ENCODE results near the gene HPDL. TPM values are rescaled to one million over a fixed set of nuclear protein-coding genes. Genes with fewer than 3 reads are reported as not detected.
A peak's percentile ranks its signal among the peaks of the same experiment; 100 is the strongest.

The HPDL gene
- total RNA-seq, 4 donors from 2014 or later, result 4.0 to 4.8 (median 4.6) TPM

DNA sequence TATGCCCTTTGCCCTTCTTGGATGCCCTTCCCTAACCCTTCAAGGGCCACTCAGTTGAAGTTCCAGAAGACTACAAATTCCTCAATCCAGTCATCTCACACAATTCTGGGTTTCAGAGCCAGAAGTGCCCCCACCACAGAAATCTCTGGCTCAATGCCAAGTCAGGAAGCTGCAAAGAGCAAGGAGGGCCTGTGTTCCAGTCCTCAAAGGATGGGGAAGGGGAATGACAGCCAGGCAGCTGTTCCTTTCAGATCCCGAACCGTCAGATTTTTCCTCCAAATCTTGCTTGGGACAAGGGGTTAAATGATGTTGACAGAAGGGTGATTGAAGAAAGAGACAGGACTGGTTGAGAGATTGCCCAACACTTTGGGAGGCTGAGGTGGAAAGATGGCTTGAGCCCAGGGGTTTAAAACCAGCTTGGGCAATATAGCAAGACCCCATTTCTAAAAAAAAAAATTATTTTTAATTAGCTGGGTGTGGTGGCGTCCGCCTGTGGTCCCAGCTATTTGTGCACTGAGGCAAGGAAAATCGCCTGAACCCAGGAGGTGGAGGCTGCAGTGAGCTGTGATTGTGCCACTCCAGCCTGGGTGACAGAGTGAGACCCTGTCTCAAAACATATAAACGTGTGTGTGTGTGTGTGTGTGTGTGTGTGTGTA, 716 bp upstream of the HPDL start:
- no peaks in the 10 kb centered on the region for H3K9me3 ChIP-seq
- intact Hi-C loops (cut with DNase I), result no loop called here
- peaks cover 0 to 16% (median 0%) of the 10 kb centered on the region in 3 donors for H3K36me3 ChIP-seq
- no peak for DNase-seq
- TF ChIP-seq, protein P1, sequence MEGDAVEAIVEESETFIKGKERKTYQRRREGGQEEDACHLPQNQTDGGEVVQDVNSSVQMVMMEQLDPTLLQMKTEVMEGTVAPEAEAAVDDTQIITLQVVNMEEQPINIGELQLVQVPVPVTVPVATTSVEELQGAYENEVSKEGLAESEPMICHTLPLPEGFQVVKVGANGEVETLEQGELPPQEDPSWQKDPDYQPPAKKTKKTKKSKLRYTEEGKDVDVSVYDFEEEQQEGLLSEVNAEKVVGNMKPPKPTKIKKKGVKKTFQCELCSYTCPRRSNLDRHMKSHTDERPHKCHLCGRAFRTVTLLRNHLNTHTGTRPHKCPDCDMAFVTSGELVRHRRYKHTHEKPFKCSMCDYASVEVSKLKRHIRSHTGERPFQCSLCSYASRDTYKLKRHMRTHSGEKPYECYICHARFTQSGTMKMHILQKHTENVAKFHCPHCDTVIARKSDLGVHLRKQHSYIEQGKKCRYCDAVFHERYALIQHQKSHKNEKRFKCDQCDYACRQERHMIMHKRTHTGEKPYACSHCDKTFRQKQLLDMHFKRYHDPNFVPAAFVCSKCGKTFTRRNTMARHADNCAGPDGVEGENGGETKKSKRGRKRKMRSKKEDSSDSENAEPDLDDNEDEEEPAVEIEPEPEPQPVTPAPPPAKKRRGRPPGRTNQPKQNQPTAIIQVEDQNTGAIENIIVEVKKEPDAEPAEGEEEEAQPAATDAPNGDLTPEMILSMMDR (IDR thresholded peaks at IDR 0.05), result no peak
- no peak for TF ChIP-seq POLR2A (IDR thresholded peaks at IDR 0.05)
- H3K4me1 ChIP-seq, result peaks cover 17 to 38% (median 19%) of the 10 kb centered on the region in 3 donors
- H3K27me3 ChIP-seq, result no peaks in the 10 kb centered on the region
- 49 to 61% methylated on average over 6 of the region's 6 CpGs for WGBS, 2 donors
- peak overlapping the region in 1 of 4 donors; percentile 60 for H3K27ac ChIP-seq
- H3K4me3 ChIP-seq, result peak overlapping the region in 3 of 4 donors; percentile 58 to 68 (median 60)

DNA sequence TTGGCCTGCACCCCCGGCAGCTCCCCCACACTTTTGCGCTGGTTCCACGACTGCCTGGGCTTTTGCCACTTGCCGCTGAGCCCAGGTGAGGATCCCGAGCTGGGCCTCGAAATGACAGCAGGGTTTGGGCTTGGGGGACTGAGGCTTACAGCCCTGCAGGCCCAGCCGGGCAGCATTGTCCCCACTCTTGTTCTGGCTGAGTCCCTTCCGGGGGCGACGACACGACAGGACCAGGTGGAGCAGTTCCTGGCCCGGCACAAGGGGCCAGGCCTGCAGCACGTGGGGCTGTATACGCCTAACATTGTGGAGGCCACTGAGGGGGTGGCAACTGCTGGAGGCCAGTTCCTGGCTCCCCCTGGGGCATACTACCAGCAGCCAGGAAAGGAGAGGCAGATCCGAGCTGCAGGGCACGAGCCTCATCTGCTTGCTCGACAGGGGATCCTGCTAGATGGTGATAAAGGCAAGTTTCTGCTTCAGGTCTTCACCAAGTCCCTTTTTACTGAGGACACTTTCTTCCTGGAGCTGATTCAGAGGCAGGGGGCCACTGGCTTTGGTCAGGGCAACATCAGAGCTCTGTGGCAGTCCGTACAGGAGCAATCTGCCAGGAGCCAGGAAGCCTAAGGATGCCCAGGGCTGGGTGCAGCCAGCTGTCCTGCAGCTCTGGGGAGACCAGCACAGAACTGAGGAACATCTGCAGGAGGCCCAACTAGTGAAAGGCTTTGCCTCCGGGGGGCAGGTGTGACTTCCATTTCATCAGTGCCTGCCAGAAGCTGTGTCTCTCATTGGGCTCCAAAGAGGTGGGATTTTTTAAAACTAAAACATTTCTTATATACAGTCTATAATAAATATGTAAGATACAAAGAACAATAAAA, 1.2 kb downstream of the HPDL start:
- 15 to 20% methylated on average over 1 of the region's 19 CpGs for WGBS, 2 donors
- intact Hi-C loops (cut with DNase I), result no loop called here
- no peak for TF ChIP-seq POLR2A (IDR thresholded peaks at IDR 0.05)
- no peak for DNase-seq
- Histone ChIP-seq H3K27me3 (no peaks in the 10 kb centered on the region), H3K9me3 (no peaks in the 10 kb centered on the region), H3K36me3 (peaks cover 3 to 35% (median 6%) of the 10 kb centered on the region in 3 donors), H3K27ac (no peak overlapping the region), H3K4me3 (peak overlapping the region; percentile 41 to 68 (median 59)), H3K4me1 (peaks cover 17 to 38% (median 19%) of the 10 kb centered on the region in 3 donors)

DNA sequence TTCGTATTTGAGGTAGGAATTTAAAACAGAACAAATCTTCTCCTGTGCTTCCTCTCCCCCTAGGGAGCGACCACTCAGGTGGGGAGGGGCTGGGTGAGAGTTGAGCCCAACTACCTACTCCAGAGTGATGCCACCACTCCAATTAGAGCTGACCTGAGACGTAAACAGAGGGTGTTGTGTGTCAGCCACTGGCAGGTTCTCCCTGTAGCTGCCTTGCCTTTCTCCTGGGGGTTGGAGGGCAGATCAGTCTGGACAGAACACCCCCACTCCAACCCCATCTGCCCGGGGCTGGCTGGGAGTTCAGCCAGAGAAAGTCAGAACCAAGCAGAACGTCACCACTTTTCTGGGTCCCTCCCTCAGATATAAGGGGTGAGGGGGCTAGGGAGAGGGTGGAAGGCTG, 2.0 kb downstream of the HPDL start:
- TF ChIP-seq POLR2A (IDR thresholded peaks at IDR 0.05), result no peak
- TF ChIP-seq, protein P1 (IDR thresholded peaks at IDR 0.05), result no peak
- intact Hi-C loops (cut with DNase I), result no loop called here
- Histone ChIP-seq H3K36me3 (peaks cover 3 to 43% (median 6%) of the 10 kb centered on the region in 3 donors), H3K4me1 (peaks cover 17 to 38% (median 19%) of the 10 kb centered on the region in 3 donors), H3K27me3 (no peaks in the 10 kb centered on the region), H3K27ac (no peak overlapping the region), H3K9me3 (no peaks in the 10 kb centered on the region), H3K4me3 (no peak overlapping the region)
- WGBS, 2 donors, result 77 to 82% methylated on average over 2 to 4 of the region's 5 CpGs
- no peak for DNase-seq

DNA sequence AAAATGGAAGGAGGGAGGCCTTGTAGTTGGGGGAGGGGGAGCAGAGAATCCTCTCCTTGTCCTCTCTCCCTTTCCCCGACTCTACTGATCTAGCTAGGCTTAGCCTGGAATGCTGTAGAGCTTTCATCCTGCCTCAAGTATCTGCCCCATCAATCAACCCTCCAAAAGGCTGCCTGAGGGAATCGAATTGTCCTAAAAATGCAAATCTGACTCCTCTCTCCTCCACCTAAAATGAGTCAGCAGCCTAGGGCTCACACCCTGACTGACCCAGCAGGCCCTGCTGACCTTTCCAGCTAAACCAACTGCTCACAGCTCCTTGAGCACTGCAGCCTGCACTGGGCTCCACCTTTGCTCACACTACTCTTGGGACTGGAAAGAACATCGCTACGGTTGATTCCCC, 2.8 kb downstream of the HPDL start:
- H3K27ac ChIP-seq, result peak overlapping the region in 3 of 4 donors; percentile 20 to 41 (median 30)
- 47 to 86% methylated on average over 2 to 4 of the region's 4 CpGs for WGBS, 2 donors
- intact Hi-C loops (cut with DNase I), result no loop called here

More for the DNA sequence above, 2.8 kb downstream of the HPDL start:
- no peaks in the 10 kb centered on the region for H3K9me3 ChIP-seq
- no peaks in the 10 kb centered on the region for H3K27me3 ChIP-seq
- peaks cover 17 to 43% (median 19%) of the 10 kb centered on the region in 3 donors for H3K4me1 ChIP-seq
- DNase-seq, result no peak
- peaks cover 3 to 51% (median 6%) of the 10 kb centered on the region in 3 donors for H3K36me3 ChIP-seq
- H3K4me3 ChIP-seq, result no peak overlapping the region
- no peak for TF ChIP-seq POLR2A (IDR thresholded peaks at IDR 0.05)
- TF ChIP-seq, protein P1 (IDR thresholded peaks at IDR 0.05), result no peak

Data from esophagus squamous epithelium (tissue), 5 donors.